B cell (primary cell): ENCODE measurements around the gene NDFIP1. TPM values are rescaled to one million over a fixed set of nuclear protein-coding genes. Genes with fewer than 3 reads are reported as not detected.

Source experiments
- ATAC-seq: fragments of 200-7000 bp; cut with Tn5 transposase; one replicate; pipeline ENCODE4 v1.10.0; 2021; ENCODE audit warnings: low read depth, mild to moderate bottlenecking, moderate number of reproducible peaks, moderate library complexity
- CTCF ChIA-PET: fragments of 350-600 bp; sonication (Branson Sonifier 250); formaldehyde crosslinking; loops from one replicate; lab custom pipeline; 2021; ENCODE audit warnings: antibody characterized with exemption, inconsistent platforms; lab: Charles Lee
- POLR2A ChIA-PET: fragments of 350-600 bp; sonication (Branson Sonifier 250); formaldehyde crosslinking; loops from one replicate; lab custom pipeline; 2021; ENCODE audit warnings: antibody characterized with exemption; lab: Charles Lee
- DNase-seq: peaks from one replicate; pipeline ENCODE4 v3.0.0; 2013
- H2AFZ ChIP-seq: 2 replicates; pipeline ENCODE4 v1.6.1; 2012; ENCODE audit warnings: mild to moderate bottlenecking, low read depth, low read length; ENCODE audit not compliant: insufficient read depth, poor library complexity, severe bottlenecking
- H3K27ac ChIP-seq, 2 donors: 1 replicate in 1 of 2; 2 replicates in 1 of 2; pipeline ENCODE4 v1.5.1; 2012 to 2013; ENCODE audit warnings: low read length in 2 of 2, mild to moderate bottlenecking in 2 of 2, moderate library complexity in 1 of 2
- H3K27me3 ChIP-seq, 4 experiments: fragments of 200-600 bp in 1 of 4; sonication (generic) in 1 of 4; replicated peaks in 1 of 4; 1 replicate in 2 of 4; 2 replicates in 2 of 4; pipeline versions ENCODE4 v1.6.1 to v1.7.0; 2013 to 2016; ENCODE audit warnings: low read length in 3 of 4, mild to moderate bottlenecking in 2 of 4, mixed read lengths in 1 of 4, moderate library complexity in 1 of 4; ENCODE audit not compliant: insufficient read depth in 4 of 4, control insufficient read depth in 3 of 4; ENCODE audit errors: control extremely low read depth in 1 of 4
- H3K36me3 ChIP-seq, 2 experiments: replicated peaks in 1 of 2; 1 replicate in 1 of 2; 2 replicates in 1 of 2; pipeline versions ENCODE4 v1.6.1 to v1.7.1; 2013; ENCODE audit warnings: low read length in 1 of 2; ENCODE audit not compliant: insufficient read depth in 2 of 2, control insufficient read depth in 1 of 2; ENCODE audit errors: control extremely low read depth in 1 of 2, extremely low read depth in 1 of 2
- H3K4me1 ChIP-seq, 2 donors: fragments of 200-600 bp in 1 of 2; sonication (generic) in 1 of 2; 1 replicate in 1 of 2; 2 replicates in 1 of 2; pipeline versions ENCODE4 v1.5.1 to v1.6.1; 2013 to 2017; ENCODE audit warnings: low read length in 2 of 2; ENCODE audit not compliant: control insufficient read depth in 2 of 2, insufficient read depth in 2 of 2
- H3K4me2 ChIP-seq: replicated peaks from 2 replicates; pipeline ENCODE3; 2012; ENCODE audit warnings: mild to moderate bottlenecking, low read depth, low read length; ENCODE audit not compliant: poor library complexity, severe bottlenecking
- H3K4me3 ChIP-seq, 5 experiments: fragments of 200-600 bp in 1 of 5; sonication (generic) in 1 of 5; 1 replicate in 3 of 5; 2 replicates in 2 of 5; pipeline versions ENCODE4 v1.5.1 to v1.7.0; 2011 to 2016; ENCODE audit warnings: low read length in 4 of 5, mild to moderate bottlenecking in 4 of 5, low read depth in 2 of 5, control low read depth in 1 of 5, moderate library complexity in 1 of 5; ENCODE audit not compliant: insufficient read depth in 1 of 5; ENCODE audit errors: control extremely low read depth in 1 of 5, extremely low read depth in 1 of 5
- H3K79me2 ChIP-seq: fragments of 200-600 bp; sonication (generic); one replicate; pipeline ENCODE4 v1.6.0; 2016; ENCODE audit warnings: low read length; ENCODE audit not compliant: control insufficient read depth, insufficient read depth
- H3K9ac ChIP-seq: fragments of 200-600 bp; sonication (generic); 2 replicates; pipeline ENCODE4 v1.6.1; 2017; ENCODE audit warnings: mild to moderate bottlenecking, low read length, moderate library complexity
- H3K9me3 ChIP-seq, 3 donors: one replicate each; pipeline versions ENCODE4 v1.6.1 to v1.7.1; 2013; ENCODE audit warnings: low read length in 2 of 3; ENCODE audit not compliant: control insufficient read depth in 2 of 3, insufficient read depth in 1 of 3; ENCODE audit errors: control extremely low read depth in 1 of 3
- H4K20me1 ChIP-seq: 2 replicates; pipeline ENCODE4 v1.6.0; 2012; ENCODE audit warnings: mild to moderate bottlenecking, low read length; ENCODE audit not compliant: insufficient read depth, control insufficient read depth, poor library complexity, severe bottlenecking
- H3K27ac Mint-ChIP-seq: one replicate; pipeline ENCODE4 v1.8.0; 2021; ENCODE audit warnings: mixed read lengths
- H3K27me3 Mint-ChIP-seq: one replicate; pipeline ENCODE4 v1.8.0; 2021; ENCODE audit warnings: mixed read lengths
- H3K4me1 Mint-ChIP-seq: one replicate; pipeline ENCODE4 v1.8.0; 2021; ENCODE audit warnings: mixed read lengths
- H3K4me3 Mint-ChIP-seq: one replicate; pipeline ENCODE4 v1.8.0; 2021; ENCODE audit warnings: mixed read lengths
- H3K9me3 Mint-ChIP-seq: one replicate; pipeline ENCODE4 v1.8.0; 2022; ENCODE audit warnings: mixed read lengths; ENCODE audit not compliant: insufficient read depth
- CTCF ChIP-seq: fragments of 200-600 bp; IDR thresholded peaks from one replicate; pipeline ENCODE4 v1.8.0; 2022; ENCODE audit warnings: antibody characterized with exemption, mild to moderate bottlenecking
- EZH2 ChIP-seq: IDR thresholded peaks from 2 replicates; pipeline ENCODE4 v1.6.1; 2012; ENCODE audit warnings: borderline replicate concordance, low read depth, mild to moderate bottlenecking, moderate library complexity, low read length; ENCODE audit not compliant: insufficient read depth, poor library complexity, severe bottlenecking
- WGBS: methylation state at CpG from one replicate; pipeline ENCODE4 v1.1.5; 2013; ENCODE audit warnings: missing lambda C conversion rate; ENCODE audit not compliant: insufficient coverage; 5-methylcytosine and 5-hydroxymethylcytosine counted together
- intact Hi-C: fragments of 100-400 bp; cut with micrococcal nuclease; formaldehyde crosslinking; loops from one replicate; pipeline ENCODE4 v1.10.0; 2022
- polyA plus RNA-seq: library from polyadenylated mRNA; depleted of rRNA; stranded (reverse); fragments of >200 nt; gene quantifications from 2 replicates; pipeline ENCODE4 v1.2.3, GENCODE V29; 2012
- total RNA-seq, 2 donors: library from RNA; stranded (reverse); fragments of 120-200 nt in 1 of 2; gene quantifications; 1 replicate in 1 of 2; 2 replicates in 1 of 2; pipeline versions ENCODE4 v1.2.3 to v1.2.4, GENCODE V29; 2013 to 2022

The NDFIP1 gene
- total and polyA plus RNA-seq, 2 donors (not counting 1 experiment from before 2014, with no cell fraction given), result 10.6 to 34.6 TPM

- ATAC-seq (no peak), DNase-seq (no peak)
- POLR2A ChIA-PET, result no interaction called here
- peaks cover 5 to 8% of the 10 kb centered on the region in 2 donors for H3K4me1 ChIP-seq
- intact Hi-C loops, result loop anchor here (10.0 kb wide), 1 partner anchor 450 kb away; the partner anchor contains the start of gene FCHSD1
- H3K79me2 ChIP-seq, result peaks cover 6% of the 10 kb centered on the region
- H3K36me3 ChIP-seq, result no peaks in the 10 kb centered on the region
- Mint-ChIP-seq H3K4me3 (no peak overlapping the region), H3K27me3 (peaks cover 10% of the 10 kb centered on the region), H3K27ac (no peak overlapping the region), H3K4me1 (peaks cover 8% of the 10 kb centered on the region), H3K9me3 (no peaks in the 10 kb centered on the region)
- H2AFZ ChIP-seq, result no peak overlapping the region
- H3K9me3 ChIP-seq, result no peaks in the 10 kb centered on the region
- no peaks in the 10 kb centered on the region for H3K27me3 ChIP-seq
- 0% methylated on average over 1 of the region's 4 CpGs for WGBS
- H3K9ac ChIP-seq, result no peak overlapping the region
- CTCF ChIA-PET, result no interaction called here
- TF ChIP-seq EZH2 (no peak), CTCF (no peak)
- no peaks in the 10 kb centered on the region for H4K20me1 ChIP-seq
- no peak overlapping the region for H3K27ac ChIP-seq
- H3K4me3 ChIP-seq, result no peak overlapping the region
- H3K4me2 ChIP-seq, result no peak overlapping the region
These were observed 4.1 kb upstream of the NDFIP1 start for GRCh38 chr5:142104491-142104890.

- Mint-ChIP-seq H3K4me1 (peaks cover 23% of the 10 kb centered on the region), H3K27ac (no peak overlapping the region), H3K27me3 (peaks cover 4% of the 10 kb centered on the region), H3K4me3 (no peak overlapping the region), H3K9me3 (no peaks in the 10 kb centered on the region)
- WGBS, result 75% methylated on average over 2 of the region's 3 CpGs
- Histone ChIP-seq H2AFZ (no peak overlapping the region), H3K4me2 (no peak overlapping the region), H3K4me1 (peaks cover 14 to 17% of the 10 kb centered on the region in 2 donors), H3K9me3 (no peaks in the 10 kb centered on the region), H3K36me3 (no peaks in the 10 kb centered on the region), H3K4me3 (no peak overlapping the region), H4K20me1 (no peaks in the 10 kb centered on the region), H3K79me2 (peaks cover 22% of the 10 kb centered on the region), H3K27ac (no peak overlapping the region), H3K9ac (no peak overlapping the region), H3K27me3 (no peaks in the 10 kb centered on the region)
- no peak for DNase-seq
- TF ChIP-seq EZH2 (no peak), CTCF (no peak)
- intact Hi-C loops, result loop anchor here (5.0 to 10.0 kb wide), 2 partner anchors 451 to 1414 kb away; partner anchors contain the start of genes FCHSD1, HARS1 and HARS2
- POLR2A ChIA-PET, result no interaction called here
- ATAC-seq, result no peak
- CTCF ChIA-PET, result no interaction called here
These were observed 2.5 kb upstream of the NDFIP1 start for GRCh38 chr5:142106061-142106460.
